Spleen (tissue), 11 donors: ENCODE data around the gene DLG5. TPM values are rescaled to one million over a fixed set of nuclear protein-coding genes. Genes with fewer than 3 reads are reported as not detected.

ENCODE experiments used
- DNase-seq: peaks from one replicate; pipeline ENCODE4 v3.0.0-alpha.2; 2020
- H3K27ac ChIP-seq, 8 donors: fragments of 200-600 bp; sonication (generic) in 7 of 8; 1 replicate in 4 of 8; 2 replicates in 4 of 8; pipeline versions ENCODE4 v1.5.0 to v1.8.0; 2016 to 2021; ENCODE audit warnings: inconsistent platforms in 4 of 8, mild to moderate bottlenecking in 4 of 8, moderate library complexity in 1 of 8
- H3K27me3 ChIP-seq, 7 donors: fragments of 200-600 bp; sonication (generic) in 6 of 7; replicated peaks in 1 of 7; 1 replicate in 4 of 7; 2 replicates in 3 of 7; pipeline versions ENCODE4 v1.5.0 to v1.8.0; 2016 to 2021; ENCODE audit warnings: inconsistent platforms in 3 of 7, mild to moderate bottlenecking in 1 of 7
- H3K36me3 ChIP-seq, 6 donors: fragments of 200-600 bp; sonication (generic) in 5 of 6; 1 replicate in 4 of 6; 2 replicates in 2 of 6; pipeline versions ENCODE4 v1.5.0 to v1.8.0; 2016 to 2021; ENCODE audit warnings: inconsistent platforms in 2 of 6
- H3K4me1 ChIP-seq, 6 donors: fragments of 200-600 bp; sonication (generic) in 5 of 6; 1 replicate in 3 of 6; 2 replicates in 3 of 6; pipeline versions ENCODE4 v1.5.0 to v1.8.0; 2016 to 2021; ENCODE audit warnings: inconsistent platforms in 3 of 6
- H3K4me3 ChIP-seq, 8 donors: fragments of 200-600 bp; sonication (generic) in 7 of 8; 1 replicate in 4 of 8; 2 replicates in 4 of 8; pipeline versions ENCODE4 v1.5.0 to v1.8.0; 2016 to 2021; ENCODE audit warnings: inconsistent platforms in 4 of 8, mild to moderate bottlenecking in 4 of 8, moderate library complexity in 2 of 8
- H3K9me3 ChIP-seq, 8 donors: fragments of 200-600 bp; sonication (generic) in 7 of 8; 1 replicate in 4 of 8; 2 replicates in 4 of 8; pipeline versions ENCODE4 v1.5.0 to v1.8.0; 2016 to 2021; ENCODE audit warnings: inconsistent platforms in 4 of 8
- POLR2A ChIP-seq, 3 donors: fragments of 450-650 bp; IDR thresholded peaks; one replicate each; pipeline ENCODE4 v1.5.1; 2017; ENCODE audit warnings: antibody characterized with exemption in 3 of 3, mild to moderate bottlenecking in 1 of 3
- POLR2AphosphoS5 ChIP-seq, 3 donors: sonication (generic); formaldehyde crosslinking; IDR thresholded peaks; one replicate each; pipeline ENCODE4 v1.5.1; 2017; ENCODE audit warnings: antibody characterized with exemption in 3 of 3
- WGBS, 5 donors: extraction: QIAGEN DNeasy Blood & Tissue Kit in 3 of 5; methylation state at CpG; one replicate each; pipeline versions ENCODE4 v1.1.5 to v1.1.7; 2013 to 2018; 5-methylcytosine and 5-hydroxymethylcytosine counted together
- intact Hi-C: fragments of 100-400 bp; cut with DNase I; formaldehyde crosslinking; loops from one replicate; pipeline ENCODE4 v1.15.0; 2023; ENCODE audit warnings: low total_unique reads
- polyA plus RNA-seq, 3 donors: library from polyadenylated mRNA; stranded (reverse); fragments of 200-250 nt; gene quantifications; one replicate each; pipeline ENCODE4 v1.2.1, GENCODE V29; 2013
- total RNA-seq, 7 donors: library from RNA; depleted of rRNA in 3 of 7; stranded (reverse); fragments of >200 nt in 3 of 7; fragmentation: NEBNext Ultra II Directional in 4 of 7; extraction: Animal tissue kit (Norgen Biotek cat#: 25700) in 4 of 7; gene quantifications; one replicate each; pipeline versions ENCODE4 v1.1.0 to v1.2.1, GENCODE V29; 2016 to 2021
- TF ChIP-seq, protein P1 (sequence below), 11 experiments: fragments of 200-600 bp in 7 of 11; fragments of 450-650 bp in 4 of 11; sonication (generic) in 4 of 11; IDR thresholded peaks in 8 of 11; conservative IDR thresholded peaks in 3 of 11; 1 replicate in 7 of 11; 2 replicates in 4 of 11; pipeline versions ENCODE4 v1.4.0 to v1.8.0; 2016 to 2021; ENCODE audit warnings: antibody characterized with exemption in 11 of 11, inconsistent platforms in 4 of 11, mild to moderate bottlenecking in 1 of 11
- donor health status: healthy with polysubstance abuse.
- donor health status: DM: no; HTN: no; CAD: no; lungs with moderate emphysema.
- donor health status: DM: no; HTN: no; CAD: no.
- donor health status: Bipolar disorder and iron deficiency.
- donor health status: healthy.
- donor health status: DM: no; HTN: no; CAD: no.
- donor health status: DM: yes; HTN: yes; CAD: no.

The DLG5 gene
- total and polyA plus RNA-seq, 10 donors = 2.0 to 14.4 (median 8.8) TPM

GRCh38 chr10:77944519-77944918, 18.0 kb upstream of the DLG5 start:
- TF ChIP-seq, protein P1, sequence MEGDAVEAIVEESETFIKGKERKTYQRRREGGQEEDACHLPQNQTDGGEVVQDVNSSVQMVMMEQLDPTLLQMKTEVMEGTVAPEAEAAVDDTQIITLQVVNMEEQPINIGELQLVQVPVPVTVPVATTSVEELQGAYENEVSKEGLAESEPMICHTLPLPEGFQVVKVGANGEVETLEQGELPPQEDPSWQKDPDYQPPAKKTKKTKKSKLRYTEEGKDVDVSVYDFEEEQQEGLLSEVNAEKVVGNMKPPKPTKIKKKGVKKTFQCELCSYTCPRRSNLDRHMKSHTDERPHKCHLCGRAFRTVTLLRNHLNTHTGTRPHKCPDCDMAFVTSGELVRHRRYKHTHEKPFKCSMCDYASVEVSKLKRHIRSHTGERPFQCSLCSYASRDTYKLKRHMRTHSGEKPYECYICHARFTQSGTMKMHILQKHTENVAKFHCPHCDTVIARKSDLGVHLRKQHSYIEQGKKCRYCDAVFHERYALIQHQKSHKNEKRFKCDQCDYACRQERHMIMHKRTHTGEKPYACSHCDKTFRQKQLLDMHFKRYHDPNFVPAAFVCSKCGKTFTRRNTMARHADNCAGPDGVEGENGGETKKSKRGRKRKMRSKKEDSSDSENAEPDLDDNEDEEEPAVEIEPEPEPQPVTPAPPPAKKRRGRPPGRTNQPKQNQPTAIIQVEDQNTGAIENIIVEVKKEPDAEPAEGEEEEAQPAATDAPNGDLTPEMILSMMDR (IDR thresholded peaks at IDR 0.05 in 8 of 11, conservative IDR thresholded peaks at IDR 0.05 in 3 of 11) = no peak
- no peak for TF ChIP-seq POLR2A (IDR thresholded peaks at IDR 0.05)
- TF ChIP-seq POLR2AphosphoS5 (IDR thresholded peaks at IDR 0.05) = no peak
- no peaks in the 10 kb centered on the region for H3K4me1 ChIP-seq
- peaks cover 0 to 4% (median 0%) of the 10 kb centered on the region in 8 donors for H3K9me3 ChIP-seq
- H3K27ac ChIP-seq = no peak overlapping the region
- H3K27me3 ChIP-seq = peaks cover 0 to 39% (median 0%) of the 10 kb centered on the region in 7 donors
- H3K4me3 ChIP-seq = no peak overlapping the region
- 28 to 56% (median 32%) methylated on average over 4 of the region's 4 CpGs for WGBS, 5 donors
- H3K36me3 ChIP-seq = no peaks in the 10 kb centered on the region
- intact Hi-C loops = no loop called here
- no peak for DNase-seq

GRCh38 chr10:77943121-77943901, 16.8 kb upstream of the DLG5 start:
- Histone ChIP-seq H3K27me3 (peaks cover 0 to 27% (median 0%) of the 10 kb centered on the region in 7 donors), H3K4me1 (no peaks in the 10 kb centered on the region), H3K27ac (no peak overlapping the region), H3K4me3 (no peak overlapping the region), H3K9me3 (no peaks in the 10 kb centered on the region), H3K36me3 (no peaks in the 10 kb centered on the region)
- intact Hi-C loops = no loop called here
- no peak for DNase-seq
- 56 to 78% (median 61%) methylated on average over 8 of the region's 8 CpGs for WGBS, 5 donors
- TF ChIP-seq POLR2A (IDR thresholded peaks at IDR 0.05) = no peak
- TF ChIP-seq, protein P1 (IDR thresholded peaks at IDR 0.05 in 8 of 11, conservative IDR thresholded peaks at IDR 0.05 in 3 of 11) = no peak
- no peak for TF ChIP-seq POLR2AphosphoS5 (IDR thresholded peaks at IDR 0.05)

DNA sequence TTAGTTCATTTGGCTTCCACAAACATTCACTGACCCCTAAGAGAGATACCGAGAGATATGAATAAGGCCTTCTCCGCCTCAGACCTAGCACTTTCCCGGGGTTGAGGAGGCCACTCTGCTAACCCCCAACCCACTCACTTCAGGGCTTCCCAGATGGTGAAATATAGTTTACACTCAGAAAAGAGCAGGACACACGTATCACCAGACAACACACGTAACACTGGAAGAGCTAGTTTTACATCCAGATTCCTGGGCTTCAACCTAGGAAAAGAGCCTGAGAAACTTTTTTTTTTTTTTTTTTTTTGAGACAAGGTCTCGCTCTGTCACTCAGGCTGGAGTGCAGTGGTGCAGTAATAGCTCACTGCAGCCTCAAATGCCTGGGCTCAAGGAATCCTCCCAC, 15.2 kb upstream of the DLG5 start:
- H3K4me1 ChIP-seq = no peaks in the 10 kb centered on the region
- DNase-seq = no peak
- WGBS, 5 donors = 88 to 93% (median 92%) methylated on average over 6 of the region's 6 CpGs
- TF ChIP-seq, protein P1 (IDR thresholded peaks at IDR 0.05 in 8 of 11, conservative IDR thresholded peaks at IDR 0.05 in 3 of 11) = no peak
- TF ChIP-seq POLR2AphosphoS5 (IDR thresholded peaks at IDR 0.05) (no peak), POLR2A (IDR thresholded peaks at IDR 0.05) (no peak)
- no peak overlapping the region for H3K4me3 ChIP-seq
- no peak overlapping the region for H3K27ac ChIP-seq
- H3K27me3 ChIP-seq = peaks cover 0 to 17% (median 0%) of the 10 kb centered on the region in 7 donors
- no peaks in the 10 kb centered on the region for H3K36me3 ChIP-seq
- H3K9me3 ChIP-seq = no peaks in the 10 kb centered on the region
- intact Hi-C loops = no loop called here

- Histone ChIP-seq H3K27ac (no peak overlapping the region), H3K36me3 (no peaks in the 10 kb centered on the region), H3K4me3 (no peak overlapping the region), H3K4me1 (no peaks in the 10 kb centered on the region), H3K9me3 (no peaks in the 10 kb centered on the region), H3K27me3 (peaks cover 0 to 16% (median 0%) of the 10 kb centered on the region in 7 donors)
- 50 to 77% (median 64%) methylated on average over 3 of the region's 3 CpGs for WGBS, 5 donors
- DNase-seq = no peak
- TF ChIP-seq POLR2A (IDR thresholded peaks at IDR 0.05) (no peak), POLR2AphosphoS5 (IDR thresholded peaks at IDR 0.05) (no peak)
- TF ChIP-seq, protein P1 (IDR thresholded peaks at IDR 0.05 in 8 of 11, conservative IDR thresholded peaks at IDR 0.05 in 3 of 11) = no peak
- intact Hi-C loops = no loop called here
Observed at GRCh38 chr10:77940627-77941026, 14.1 kb upstream of the DLG5 start.
